GM03348 (cell line): Measurements from ENCODE around the gene FKBP9.
"Not testable (repeated sequence)": the region's sequence is repeated elsewhere in the genome, so short reads cannot be mapped to it uniquely, and the experiment has no call there.

Source experiments
- DNase-seq: peaks from one replicate; pipeline ENCODE4 v3.0.0; 2012; ENCODE audit warnings: low spot score

FKBP9 gene, protein sequence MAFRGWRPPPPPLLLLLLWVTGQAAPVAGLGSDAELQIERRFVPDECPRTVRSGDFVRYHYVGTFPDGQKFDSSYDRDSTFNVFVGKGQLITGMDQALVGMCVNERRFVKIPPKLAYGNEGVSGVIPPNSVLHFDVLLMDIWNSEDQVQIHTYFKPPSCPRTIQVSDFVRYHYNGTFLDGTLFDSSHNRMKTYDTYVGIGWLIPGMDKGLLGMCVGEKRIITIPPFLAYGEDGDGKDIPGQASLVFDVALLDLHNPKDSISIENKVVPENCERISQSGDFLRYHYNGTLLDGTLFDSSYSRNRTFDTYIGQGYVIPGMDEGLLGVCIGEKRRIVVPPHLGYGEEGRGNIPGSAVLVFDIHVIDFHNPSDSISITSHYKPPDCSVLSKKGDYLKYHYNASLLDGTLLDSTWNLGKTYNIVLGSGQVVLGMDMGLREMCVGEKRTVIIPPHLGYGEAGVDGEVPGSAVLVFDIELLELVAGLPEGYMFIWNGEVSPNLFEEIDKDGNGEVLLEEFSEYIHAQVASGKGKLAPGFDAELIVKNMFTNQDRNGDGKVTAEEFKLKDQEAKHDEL

GRCh38 chr7:32957326-32958045 is at the start of gene FKBP9:
TSS of gene FKBP9 (plus strand) at chr7:32957440. CDS start at chr7:32957574, 134 bp downstream.
- DNase-seq: peak; percentile 98

DNA sequence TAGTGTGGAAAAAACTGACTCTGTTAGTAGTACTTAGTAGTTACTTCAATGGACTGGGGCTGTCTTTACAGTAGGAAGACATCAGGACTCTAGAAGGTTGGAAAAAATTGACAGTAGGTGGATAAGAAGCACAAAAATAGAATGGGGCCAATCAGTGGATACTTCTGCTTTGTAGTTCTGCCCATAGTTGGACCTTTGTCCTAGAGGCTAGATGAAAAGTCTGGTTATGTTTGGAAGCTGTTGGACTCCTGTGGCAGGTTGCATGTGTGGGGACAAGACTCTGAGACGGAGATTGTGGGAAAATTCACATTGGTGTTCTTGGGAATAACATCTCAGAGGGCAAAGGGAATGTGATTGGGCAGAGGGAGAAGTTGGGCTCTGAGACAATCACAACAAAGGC is 47.0 kb upstream of the FKBP9 start:
- no peak for DNase-seq

GRCh38 chr7:32914184-32914583 is 43.1 kb upstream of the FKBP9 start:
- DNase-seq: no peak

DNA sequence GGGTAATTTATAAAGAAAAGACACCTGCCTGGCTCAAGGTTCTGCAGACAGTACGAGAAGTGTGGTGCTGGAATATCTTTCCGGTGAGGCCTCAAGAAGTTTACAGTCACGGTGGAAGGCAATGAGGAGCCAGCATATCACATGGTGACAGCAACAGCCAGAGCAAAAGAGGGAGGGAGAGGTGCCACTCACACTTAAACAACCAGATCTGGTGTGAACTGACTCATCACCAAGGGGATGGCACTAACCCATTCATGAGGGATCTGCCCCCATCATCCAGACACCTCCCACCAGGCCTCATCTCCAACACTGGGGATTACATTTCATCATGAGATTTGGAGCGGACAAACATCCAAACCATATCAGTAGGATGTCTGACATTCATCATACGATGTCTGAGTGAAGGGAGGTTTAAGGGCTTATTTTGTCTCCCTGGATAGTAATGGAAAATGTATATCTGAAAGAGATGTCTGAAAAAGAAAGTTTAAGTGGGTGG is 42.2 kb upstream of the FKBP9 start:
- DNase-seq: no peak

DNA sequence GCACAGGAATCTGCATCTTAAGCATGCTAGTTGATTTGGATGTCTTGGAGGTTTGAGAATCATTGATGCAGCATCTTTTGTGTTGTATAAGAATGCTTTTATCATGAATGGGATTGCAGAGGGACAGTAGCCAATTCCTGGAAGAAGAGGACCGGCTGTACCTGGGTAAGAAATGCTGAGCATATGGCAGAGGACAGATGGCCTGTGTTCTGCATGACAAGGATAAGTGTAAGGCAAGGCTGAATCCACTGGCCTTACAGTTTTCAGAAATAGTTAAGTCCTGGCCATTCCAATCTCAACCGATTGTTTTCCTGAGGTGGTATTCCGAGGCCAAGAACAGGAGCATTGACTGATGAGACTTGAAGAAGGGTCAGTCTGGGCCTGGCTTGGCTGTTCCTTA is 41.2 kb upstream of the FKBP9 start:
- no peak for DNase-seq

- DNase-seq: not testable (repeated sequence)
These were observed 40.2 kb upstream of the FKBP9 start for GRCh38 chr7:32916994-32917393.

DNA sequence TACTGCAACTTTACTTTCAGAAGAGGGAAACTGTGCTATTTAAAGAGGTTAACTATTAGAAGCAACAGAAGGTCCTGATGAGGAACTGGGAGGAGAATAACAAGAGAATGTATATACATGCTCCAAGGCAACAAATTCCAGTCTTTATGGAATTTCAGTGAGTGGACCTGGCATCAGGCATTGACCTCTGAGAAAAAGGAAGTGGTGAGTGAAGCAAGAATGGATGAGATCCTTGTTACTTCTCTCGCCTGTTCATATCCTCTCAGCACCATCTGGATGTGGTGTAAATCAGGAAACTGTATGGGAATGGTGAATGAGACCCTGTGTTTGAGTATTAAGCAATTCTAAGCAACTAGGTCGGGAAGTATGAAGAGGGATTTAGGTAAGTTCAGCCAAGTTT is 35.3 kb upstream of the FKBP9 start:
- DNase-seq: no peak

GRCh38 chr7:32928785-32929298 is 28.4 kb upstream of the FKBP9 start:
- DNase-seq: no peak

GRCh38 chr7:32929430-32930143 is 27.7 kb upstream of the FKBP9 start:
- DNase-seq: no peak

DNA sequence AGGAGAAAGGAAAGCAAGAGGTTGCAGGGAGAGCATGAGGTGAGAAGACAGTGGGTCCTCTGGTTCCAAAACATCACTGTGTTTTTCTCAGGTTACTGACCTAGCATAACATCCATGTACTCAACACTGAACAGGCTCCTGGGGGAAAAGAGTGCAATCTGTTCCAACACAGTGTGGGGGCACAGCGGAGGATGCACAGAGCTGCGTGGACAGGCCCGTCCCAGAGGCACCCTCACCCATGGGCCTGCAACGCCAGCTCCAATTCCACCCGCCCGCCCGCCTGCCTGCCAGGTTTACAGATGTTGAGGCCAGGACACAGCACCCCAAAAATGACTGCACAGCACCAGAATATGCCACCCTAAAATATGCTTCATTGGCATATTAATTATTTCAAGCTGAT is 26.9 kb upstream of the FKBP9 start:
- DNase-seq: no peak

DNA sequence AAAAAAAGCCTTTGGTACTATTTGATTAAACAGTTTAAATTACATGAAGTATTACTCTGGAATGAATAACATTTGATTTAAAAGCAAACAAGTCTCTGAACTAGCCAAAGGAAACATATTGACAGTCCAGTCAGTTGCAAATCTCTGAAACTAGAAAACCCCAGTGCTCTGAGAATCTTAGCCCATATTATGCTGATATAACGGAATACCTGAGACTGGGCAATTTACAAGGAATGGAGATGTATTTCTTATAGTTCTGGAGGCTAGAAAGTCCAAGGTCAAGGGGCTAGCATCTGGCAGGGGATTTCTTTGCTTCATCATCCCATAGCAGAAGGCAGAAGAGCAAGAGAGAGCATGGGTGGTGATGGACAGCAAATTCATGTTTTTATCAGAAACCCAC is 21.7 kb upstream of the FKBP9 start:
- DNase-seq: no peak

DNA sequence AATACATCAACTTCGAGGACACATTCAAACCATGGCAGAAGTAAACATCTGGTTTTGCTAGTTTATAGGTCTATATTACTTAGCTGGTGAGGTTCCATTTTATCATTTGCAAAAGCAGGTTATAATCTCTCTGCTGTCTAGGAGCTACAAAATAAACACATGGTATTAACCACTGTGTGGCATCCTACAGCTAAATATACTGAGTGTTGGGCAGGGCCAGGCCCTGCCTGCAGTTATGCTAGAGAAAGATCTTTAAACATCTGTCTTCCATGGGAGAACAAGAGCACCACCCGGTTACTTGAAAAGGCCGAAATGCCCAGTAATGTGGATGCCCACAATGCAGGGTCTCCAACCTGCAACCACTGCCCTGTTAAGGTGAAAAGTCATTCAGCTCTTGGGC is 20.6 kb upstream of the FKBP9 start:
- no peak for DNase-seq

GRCh38 chr7:32937344-32938174 is 19.7 kb upstream of the FKBP9 start:
- no peak for DNase-seq

DNA sequence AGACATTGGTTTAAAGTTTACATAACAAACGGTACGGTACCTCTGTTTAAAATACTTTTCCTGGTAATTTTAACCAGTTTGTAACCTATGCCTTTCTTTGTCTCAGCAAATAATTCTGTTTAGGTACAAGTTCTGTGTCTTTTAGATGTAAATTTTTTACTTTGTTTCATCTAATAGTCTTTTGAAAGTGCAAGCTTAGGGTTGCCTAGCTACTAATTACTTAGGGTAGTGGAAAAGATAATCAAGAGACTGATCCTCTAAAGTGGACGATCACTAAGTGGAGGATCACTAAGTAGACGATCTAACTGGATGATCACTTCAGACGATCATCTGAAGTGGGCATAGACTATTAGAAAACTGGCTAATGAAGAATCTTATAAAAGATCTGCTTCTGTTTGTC is 16.1 kb upstream of the FKBP9 start:
- no peak for DNase-seq

DNA sequence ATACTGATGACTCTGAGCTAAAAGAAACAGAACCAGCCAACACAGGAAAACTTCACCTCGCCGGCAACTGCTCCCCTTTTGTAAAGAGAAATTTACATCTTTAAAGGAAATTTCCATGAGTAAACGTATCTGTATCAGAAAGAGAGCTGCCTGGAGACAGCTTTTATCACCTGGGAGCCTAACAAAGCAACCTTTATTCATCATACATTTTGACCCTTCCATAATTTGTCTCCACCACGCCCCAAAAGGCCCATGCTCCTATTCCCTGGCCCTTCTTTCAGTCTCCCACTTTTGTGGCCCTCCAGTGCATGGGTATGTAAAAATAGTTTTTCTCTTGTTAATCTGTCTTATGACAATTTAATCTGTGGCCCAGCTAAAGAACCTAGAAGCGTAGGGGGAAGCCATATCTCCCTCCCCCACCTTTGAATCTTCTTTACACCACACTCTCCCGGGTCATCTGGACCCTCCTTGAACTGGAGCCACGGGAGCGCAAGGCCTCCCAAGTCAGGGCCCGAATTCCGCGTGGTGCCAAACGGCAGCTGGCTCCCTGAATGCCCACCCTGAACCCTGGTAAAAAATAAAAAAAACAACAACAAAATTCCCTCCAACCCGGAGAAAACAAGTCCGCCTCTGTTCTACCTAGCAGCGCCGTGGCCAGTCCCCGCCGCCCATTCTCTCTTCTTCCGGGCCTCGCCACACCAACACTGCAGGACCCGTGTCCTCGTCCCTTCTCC is 15.4 kb upstream of the FKBP9 start:
- no peak for DNase-seq

- DNase-seq: peak; percentile 96
These were observed 14.6 kb upstream of the FKBP9 start for GRCh38 chr7:32942415-32943251.

- no peak for DNase-seq
These were observed 13.8 kb upstream of the FKBP9 start for GRCh38 chr7:32943252-32944030.

DNA sequence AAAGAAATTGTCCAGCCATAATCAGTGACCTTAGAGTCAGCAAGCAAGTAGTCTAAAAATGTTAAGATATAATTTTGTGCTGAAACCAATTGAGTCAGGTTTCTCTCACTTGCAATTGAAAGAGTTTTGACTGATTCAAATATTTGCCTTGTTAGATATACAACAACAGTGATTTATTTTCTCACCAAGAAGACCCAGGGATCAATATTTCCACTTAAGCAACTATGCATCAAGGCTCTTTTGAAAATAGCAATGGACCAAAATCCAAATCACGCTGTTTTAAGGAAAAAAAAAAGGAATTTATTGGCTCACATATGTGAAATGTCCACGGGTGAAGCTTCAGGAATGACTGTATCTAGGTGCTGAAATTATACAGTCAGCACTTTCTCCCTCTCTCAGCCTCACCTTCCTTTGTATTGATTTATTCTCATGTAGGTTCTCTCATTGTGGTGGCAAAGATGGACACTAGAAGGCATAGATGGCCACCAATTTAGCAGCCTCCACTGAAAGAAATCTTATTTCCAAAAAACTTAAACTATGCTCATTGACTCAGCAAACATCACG is 9.7 kb upstream of the FKBP9 start:
- no peak for DNase-seq
